Right renal pelvis (tissue), 4 donors: Measurements from ENCODE around the gene STEAP1. TPM values are rescaled to one million over a fixed set of nuclear protein-coding genes. Genes with fewer than 3 reads are reported as not detected.
"Not testable (repeated sequence)": the region's sequence is repeated elsewhere in the genome, so short reads cannot be mapped to it uniquely, and the experiment has no call there.

ENCODE experiments used
- DNase-seq, 4 donors: peaks; one replicate each; pipeline ENCODE4 v3.0.0-alpha.2; 2013; ENCODE audit warnings: low read depth in 4 of 4, low spot score in 3 of 4, missing footprints in 1 of 4
- polyA plus RNA-seq, 4 donors: library from polyadenylated mRNA; unstranded; fragments of 120-200 nt; gene quantifications; one replicate each; pipeline ENCODE4 v1.2.1, GENCODE V29; 2013; ENCODE audit not compliant: insufficient read length in 4 of 4

Gene STEAP1
- polyA plus RNA-seq, 4 donors, result 11.0 to 13.6 (median 11.2) TPM

DNA sequence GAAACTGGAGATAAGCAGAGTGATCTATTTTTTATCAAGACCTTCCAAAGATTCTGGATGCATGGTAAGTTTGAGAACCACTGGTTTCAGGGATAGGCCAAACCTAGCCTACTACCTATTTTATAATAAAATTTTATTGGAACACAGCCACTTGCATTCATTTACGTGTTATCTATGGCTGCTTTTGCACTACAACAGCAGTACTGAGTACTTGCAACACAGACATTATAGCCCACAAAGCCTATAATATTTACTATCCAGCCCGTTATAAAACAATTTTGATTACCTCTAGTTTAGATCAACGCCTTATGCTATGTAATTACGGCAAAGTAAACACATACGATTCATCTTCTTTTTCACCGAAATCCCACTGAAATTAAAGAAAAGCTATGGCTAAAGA is 18.4 kb downstream of the STEAP1 start:
- no peak for DNase-seq

DNA sequence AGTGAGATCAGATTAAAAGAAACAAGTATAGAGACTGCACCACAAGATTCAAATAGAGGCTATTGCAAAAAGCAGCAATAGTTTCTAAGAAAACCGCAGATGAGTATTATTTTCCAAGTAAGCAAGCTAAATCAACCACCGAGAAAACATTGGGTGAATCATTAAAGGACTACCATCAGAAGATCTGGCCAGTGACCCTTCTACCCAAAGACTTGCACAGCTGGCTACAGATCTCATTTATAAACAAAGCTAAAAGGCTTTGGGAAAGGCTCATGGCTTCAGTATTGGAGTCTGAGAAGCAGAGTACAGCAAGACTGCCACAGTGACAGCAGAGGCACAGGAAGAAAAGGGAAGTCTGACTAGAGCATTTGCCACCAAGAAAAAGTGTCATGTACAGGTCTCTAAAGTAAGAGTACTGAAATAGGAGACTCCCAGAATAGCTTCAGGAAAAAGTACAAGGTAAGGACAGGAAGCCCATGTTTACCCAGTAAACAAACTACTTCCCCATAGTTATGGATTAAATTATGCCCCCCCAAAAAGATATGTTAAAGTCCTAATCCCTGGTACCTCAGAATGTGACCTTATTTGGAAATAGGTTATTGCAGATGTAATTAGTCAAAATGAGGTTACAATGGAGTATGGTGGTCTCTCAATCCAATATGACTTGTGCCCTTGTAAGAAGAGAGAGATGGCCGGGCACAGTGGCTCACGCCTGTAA is 19.0 kb downstream of the STEAP1 start:
- DNase-seq, result no peak

GRCh38 chr7:90175667-90176066 is 21.4 kb downstream of the STEAP1 start:
- DNase-seq, result no peak

DNA sequence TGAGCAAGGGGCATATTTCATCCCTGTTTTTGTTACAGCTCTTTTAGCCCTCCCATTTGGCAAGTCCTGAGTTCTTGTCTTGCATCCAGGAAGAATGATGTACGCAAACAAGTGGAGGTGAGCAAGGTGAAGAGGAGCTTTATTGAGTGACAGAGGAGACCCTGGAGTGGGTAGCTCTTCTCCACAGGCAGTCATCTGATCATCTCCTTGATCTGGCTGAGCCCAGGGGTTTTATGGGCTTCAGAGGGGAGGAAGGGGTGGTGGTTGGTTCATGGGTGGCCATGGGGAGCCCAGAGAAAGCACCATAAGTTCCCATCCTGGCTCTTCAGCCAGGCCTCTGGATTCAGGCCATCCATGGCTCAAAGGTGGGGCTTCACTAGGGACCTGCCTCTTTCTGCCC is 21.9 kb downstream of the STEAP1 start:
- no peak for DNase-seq

- no peak for DNase-seq
Measured at GRCh38 chr7:90178166-90178565, 23.9 kb downstream of the STEAP1 start.

DNA sequence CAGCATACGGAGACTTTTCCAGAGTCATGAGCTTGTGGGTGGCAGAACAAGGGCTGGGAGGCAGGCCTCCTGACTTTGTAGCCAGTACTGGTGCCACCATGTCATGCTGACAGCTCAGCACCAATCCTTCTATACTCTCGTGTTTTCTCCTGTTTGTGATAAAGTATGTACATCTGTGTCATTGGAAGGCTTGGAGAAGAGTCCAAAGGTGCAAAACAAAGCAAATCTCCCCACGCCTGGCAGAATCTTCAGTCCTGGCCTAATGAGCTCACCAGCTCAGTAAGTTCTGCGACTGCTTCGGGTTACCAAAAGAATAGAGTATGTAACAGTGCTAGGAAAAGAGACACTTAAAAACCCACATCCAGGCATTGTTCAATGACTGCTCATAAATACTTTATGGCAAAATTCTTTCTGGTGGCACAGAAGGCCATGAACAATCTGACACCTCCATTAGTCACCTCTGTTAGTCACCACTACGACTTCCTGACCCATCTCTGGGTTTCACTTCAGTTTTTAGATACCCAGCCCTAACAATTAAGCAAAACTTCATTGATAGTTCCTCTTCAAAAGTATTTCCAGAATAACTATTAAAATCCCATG is 24.5 kb downstream of the STEAP1 start:
- DNase-seq, result no peak

- DNase-seq, result no peak
Measured at GRCh38 chr7:90180011-90180585, 25.8 kb downstream of the STEAP1 start.

- no peak for DNase-seq
Measured at GRCh38 chr7:90180649-90181048, 26.4 kb downstream of the STEAP1 start.

- DNase-seq, result no peak
Measured at GRCh38 chr7:90181485-90181884, 27.2 kb downstream of the STEAP1 start.

DNA sequence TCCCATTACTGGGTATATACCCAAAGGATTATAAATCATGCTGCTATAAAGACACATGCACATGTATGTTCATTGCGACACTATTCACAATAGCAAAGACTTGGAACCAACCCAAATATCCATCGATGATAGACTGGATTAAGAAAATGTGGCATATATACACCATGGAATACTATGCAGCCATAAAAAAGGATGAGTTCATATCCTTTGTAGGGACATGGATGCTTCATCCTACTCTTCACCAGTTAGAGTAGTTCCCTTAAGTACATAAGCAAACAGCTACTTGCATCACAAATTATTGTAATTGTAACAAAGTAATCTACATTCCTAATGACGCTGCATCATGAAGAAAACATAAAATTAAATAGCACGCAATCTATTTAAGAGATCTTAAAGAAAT is 32.0 kb downstream of the STEAP1 start:
- DNase-seq, result not testable (repeated sequence)

DNA sequence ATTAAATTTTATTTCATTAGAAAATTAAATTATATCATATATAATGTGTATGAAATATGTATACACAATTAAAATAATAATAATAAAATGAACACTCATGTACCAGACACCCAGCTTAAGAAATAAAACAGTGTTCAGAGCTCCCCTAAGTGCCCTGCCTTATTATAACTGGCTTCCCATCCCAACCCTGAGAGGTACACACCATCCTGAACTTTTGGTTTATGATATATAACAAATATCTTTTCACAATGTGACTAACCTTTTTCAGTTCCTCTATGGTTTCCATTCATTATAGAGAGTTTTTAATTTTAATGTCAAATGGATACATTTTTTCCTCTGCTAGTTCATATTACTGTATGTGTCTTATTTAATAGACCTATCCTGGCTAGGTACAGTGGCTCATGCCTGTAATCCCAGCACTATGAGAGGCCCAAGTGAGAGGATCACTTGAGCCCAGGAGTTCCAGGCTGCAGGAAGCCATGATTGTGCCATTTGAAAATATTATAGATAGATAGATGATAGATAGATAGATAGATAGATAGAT is 33.3 kb downstream of the STEAP1 start:
- DNase-seq, result no peak

- DNase-seq, result no peak
Measured at GRCh38 chr7:90188281-90188680, 34.0 kb downstream of the STEAP1 start.

DNA sequence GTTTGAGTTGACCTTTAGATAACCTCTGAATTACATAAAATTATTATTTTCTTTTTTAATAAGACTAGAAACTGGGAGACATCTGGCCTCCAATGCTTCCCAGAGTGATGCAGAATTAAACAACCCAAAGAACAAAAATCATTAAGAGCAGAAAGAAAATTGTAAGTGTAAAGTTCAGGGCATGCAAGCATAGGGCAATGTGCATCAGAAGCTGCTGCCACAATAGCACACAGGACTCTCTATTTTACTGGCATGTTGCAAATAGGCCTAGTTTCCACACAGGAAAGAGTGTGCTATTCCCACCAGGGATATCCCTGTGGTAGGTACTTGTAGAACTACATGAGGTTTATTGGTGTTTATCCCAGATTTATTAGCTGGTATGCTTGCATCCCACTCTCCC is 36.7 kb downstream of the STEAP1 start:
- DNase-seq, result no peak

DNA sequence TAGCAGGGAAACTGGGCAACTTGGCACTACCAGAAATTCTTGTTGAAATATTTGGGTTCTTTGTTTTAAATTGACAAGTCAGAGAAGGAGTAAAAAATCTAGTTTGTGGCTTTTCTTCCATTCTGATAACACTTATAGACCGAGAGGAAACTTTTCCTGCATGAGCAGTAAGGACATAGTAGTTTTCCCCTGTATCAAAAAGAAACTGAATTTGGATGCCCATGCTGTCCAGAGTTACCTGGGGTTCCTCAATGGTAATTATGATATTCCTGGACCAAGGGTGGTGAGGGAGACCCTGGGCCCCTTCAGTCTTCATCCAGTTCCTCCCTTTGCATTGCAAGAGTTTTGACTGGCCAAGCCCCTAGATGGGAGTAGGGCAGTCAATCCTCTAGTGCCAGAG is 37.4 kb downstream of the STEAP1 start:
- no peak for DNase-seq

GRCh38 chr7:90192876-90193750 is 38.8 kb downstream of the STEAP1 start:
- DNase-seq, result no peak

GRCh38 chr7:90194911-90195809 is 40.9 kb downstream of the STEAP1 start:
- DNase-seq, result no peak

DNA sequence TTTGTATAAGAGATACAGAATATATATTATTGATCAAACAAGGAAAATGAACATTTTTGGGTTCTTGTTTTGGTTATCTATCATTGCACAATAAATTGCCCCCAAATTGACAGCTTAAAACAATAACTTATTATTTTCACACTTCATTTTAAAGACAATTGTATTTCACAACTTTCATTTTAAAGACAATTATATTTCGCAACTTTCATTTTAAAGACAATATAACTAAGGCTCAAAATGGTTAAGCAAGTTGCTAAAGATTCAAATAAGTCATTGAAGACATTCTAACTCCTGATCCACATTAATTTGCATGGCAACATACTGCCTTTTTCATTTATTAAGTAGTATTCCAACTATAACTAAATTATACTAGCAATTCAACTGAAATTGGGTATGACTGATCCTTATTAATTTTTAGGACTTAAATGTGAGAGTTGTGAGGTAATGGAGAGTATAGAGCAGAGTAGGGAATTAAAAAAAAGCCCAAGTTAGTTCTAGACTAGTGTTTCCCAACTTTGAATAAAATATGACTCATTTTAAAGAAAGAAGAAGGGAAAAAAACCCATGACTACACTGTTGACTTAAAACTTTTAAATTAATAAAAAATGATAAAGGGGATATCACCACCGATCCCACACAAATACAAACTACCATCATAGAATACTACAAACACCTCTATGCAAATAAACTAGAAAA is 47.4 kb downstream of the STEAP1 start:
- DNase-seq, result no peak

DNA sequence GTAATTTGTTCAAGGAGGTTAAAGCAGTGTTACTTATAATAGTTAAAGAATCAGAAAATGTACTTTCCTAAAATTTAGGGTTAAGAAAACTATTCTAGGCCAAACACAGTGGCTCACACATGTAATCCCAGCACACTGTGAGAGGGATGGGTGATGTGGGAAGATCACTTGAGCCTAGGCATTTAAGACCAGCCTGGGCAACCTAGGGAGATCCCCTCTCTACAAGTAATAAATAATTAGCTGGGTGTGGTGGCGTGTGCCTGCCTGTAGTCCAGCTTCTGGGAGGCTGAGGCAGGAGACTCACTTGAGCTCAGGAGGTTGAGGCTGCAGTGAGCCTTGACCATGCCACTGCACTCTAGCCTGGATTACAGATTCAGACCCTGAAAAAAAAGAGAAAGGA is 53.7 kb downstream of the STEAP1 start:
- no peak for DNase-seq

DNA sequence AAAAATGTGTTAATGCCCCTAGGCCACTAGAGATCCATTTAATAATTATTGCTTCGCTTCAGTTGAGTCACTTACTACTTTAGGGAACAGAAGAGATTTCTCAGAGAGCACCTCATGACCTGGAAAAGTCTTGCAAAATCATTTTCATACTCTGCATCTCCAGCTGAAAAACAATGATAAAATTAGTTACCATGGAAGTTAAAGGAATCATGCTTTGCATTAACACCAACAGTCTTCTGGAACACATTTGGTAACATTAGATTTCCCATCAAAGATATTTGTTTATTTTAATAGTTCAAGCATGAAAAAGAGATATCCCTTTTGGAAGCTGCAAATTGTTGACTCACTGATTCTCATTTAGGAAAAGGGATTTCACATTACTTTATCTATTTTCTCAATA is 55.5 kb downstream of the STEAP1 start:
- DNase-seq, result no peak
